Effector CD4-positive, alpha-beta T cell (primary cell): ENCODE measurements around the gene UQCC5.

Experiments
- DNase-seq: peaks from one replicate; pipeline ENCODE4 v3.0.0-alpha.2; 2020
- total RNA-seq: gene quantifications from one replicate; lab custom pipeline; 2026; lab: John Stamatoyannopoulos, UW

UQCC5 gene
- total RNA-seq: 6.2 reads per million, percentile 23 among the genes with 10 or more reads in this experiment

- peak; percentile 97 for DNase-seq
Observed at GRCh38 chr3:52536369-52537164, at the start of gene UQCC5. TSS of gene UQCC5 (plus strand) at chr3:52536605. CDS start at chr3:52536756, 151 bp downstream.

GRCh38 chr3:52487050-52487787 is 49.2 kb upstream of the UQCC5 start:
- no peak for DNase-seq

- no peak for DNase-seq
Observed at GRCh38 chr3:52487788-52488691, 48.4 kb upstream of the UQCC5 start.

- no peak for DNase-seq
Observed at GRCh38 chr3:52488746-52489145, 47.7 kb upstream of the UQCC5 start.

- no peak for DNase-seq
Observed at GRCh38 chr3:52489453-52489852, 47.0 kb upstream of the UQCC5 start.

- DNase-seq: no peak
Observed at GRCh38 chr3:52490035-52490938, 46.1 kb upstream of the UQCC5 start.

GRCh38 chr3:52490939-52491526 is 45.4 kb upstream of the UQCC5 start:
- no peak for DNase-seq

GRCh38 chr3:52492059-52492458 is 44.3 kb upstream of the UQCC5 start:
- DNase-seq: no peak

GRCh38 chr3:52493232-52494017 is 43.0 kb upstream of the UQCC5 start:
- DNase-seq: no peak

- DNase-seq: no peak
Observed at GRCh38 chr3:52494445-52494844, 42.0 kb upstream of the UQCC5 start.

- no peak for DNase-seq
Observed at GRCh38 chr3:52494886-52495495, 41.4 kb upstream of the UQCC5 start, which contains the start of gene STAB1. TSS of gene STAB1 (plus strand) at chr3:52495338. CDS start at chr3:52495414, 76 bp downstream.

- DNase-seq: no peak
Observed at GRCh38 chr3:52495777-52496602, 40.4 kb upstream of the UQCC5 start.

- DNase-seq: no peak
Observed at GRCh38 chr3:52498137-52499054, 38.0 kb upstream of the UQCC5 start.

GRCh38 chr3:52501046-52501445 is 35.4 kb upstream of the UQCC5 start:
- DNase-seq: no peak

GRCh38 chr3:52502001-52502400 is 34.4 kb upstream of the UQCC5 start:
- no peak for DNase-seq

- DNase-seq: no peak
Observed at GRCh38 chr3:52502808-52503350, 33.5 kb upstream of the UQCC5 start.

- no peak for DNase-seq
Observed at GRCh38 chr3:52503788-52504424, 32.5 kb upstream of the UQCC5 start.
